ENCODE data around the gene DPEP3.

DPEP3 gene

DNA sequence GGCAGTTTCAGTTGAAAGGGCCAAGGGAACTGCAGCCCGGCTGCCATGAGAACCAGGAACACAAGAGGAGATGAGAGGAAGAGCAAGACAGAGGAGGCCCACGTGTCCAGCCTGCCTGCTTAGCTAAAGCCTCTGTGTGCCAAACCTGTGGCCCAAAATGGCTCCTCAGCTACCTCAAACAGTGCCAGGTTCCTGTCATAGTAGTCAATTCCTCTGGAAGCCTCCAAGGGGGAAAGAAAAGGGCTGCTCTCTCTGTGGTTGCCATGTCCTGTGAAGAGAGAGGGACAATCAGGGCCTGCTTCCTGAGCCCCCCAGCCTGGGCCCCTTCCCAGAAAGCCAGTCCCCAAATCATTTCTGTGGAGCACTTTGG, 17.0 kb downstream of the DPEP3 start:
- peaks cover 15% of the 10 kb centered on the region for H3K4me1 ChIP-seq (ENCODE audit: control insufficient read depth, insufficient read depth, low read length)
- H3K4me3 ChIP-seq (ENCODE audit: low read depth, low read length): no peak overlapping the region
- peaks cover 44% of the 10 kb centered on the region for H3K36me3 ChIP-seq (ENCODE audit: control insufficient read depth, insufficient read depth, low read length)

DNA sequence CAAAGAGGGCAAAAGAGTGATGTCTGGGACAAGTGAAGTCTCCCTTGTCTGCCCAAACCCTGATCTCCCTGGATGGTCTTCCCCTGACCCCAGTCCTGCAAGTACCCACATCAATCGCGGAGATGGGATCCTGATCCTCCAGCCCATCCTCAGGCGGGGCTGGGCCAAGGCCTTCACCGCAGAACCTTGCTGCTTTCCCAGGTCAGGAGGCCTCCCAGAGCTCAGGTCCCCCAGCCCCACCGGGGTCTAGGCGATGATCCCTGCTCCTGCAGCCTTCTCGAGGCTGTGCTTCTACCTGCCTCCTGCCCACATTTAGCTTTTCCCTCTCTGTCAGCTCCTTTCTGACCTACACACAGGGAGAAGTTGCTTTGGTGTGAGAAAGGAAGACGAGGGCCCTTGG, 18.2 kb downstream of the DPEP3 start:
- Histone ChIP-seq H3K9me3 (ENCODE audit: control insufficient read depth, insufficient read depth, low read length) (no peaks in the 10 kb centered on the region), H3K4me3 (ENCODE audit: low read depth, low read length) (no peak overlapping the region), H3K9ac (ENCODE audit: low read depth, low read length) (no peak overlapping the region), H3K27me3 (ENCODE audit: control insufficient read depth, insufficient read depth, low read length) (peaks cover under 1% of the 10 kb centered on the region), H3K4me1 (ENCODE audit: control insufficient read depth, insufficient read depth, low read length) (peaks cover 12% of the 10 kb centered on the region), H3K36me3 (ENCODE audit: control insufficient read depth, insufficient read depth, low read length) (peaks cover 49% of the 10 kb centered on the region)

More for the DNA sequence above, 17.0 kb downstream of the DPEP3 start:
- H3K9ac ChIP-seq (ENCODE audit: low read depth, low read length): no peak overlapping the region
- H3K27me3 ChIP-seq (ENCODE audit: control insufficient read depth, insufficient read depth, low read length): peaks cover 3% of the 10 kb centered on the region
- no peaks in the 10 kb centered on the region for H3K9me3 ChIP-seq (ENCODE audit: control insufficient read depth, insufficient read depth, low read length)

DNA sequence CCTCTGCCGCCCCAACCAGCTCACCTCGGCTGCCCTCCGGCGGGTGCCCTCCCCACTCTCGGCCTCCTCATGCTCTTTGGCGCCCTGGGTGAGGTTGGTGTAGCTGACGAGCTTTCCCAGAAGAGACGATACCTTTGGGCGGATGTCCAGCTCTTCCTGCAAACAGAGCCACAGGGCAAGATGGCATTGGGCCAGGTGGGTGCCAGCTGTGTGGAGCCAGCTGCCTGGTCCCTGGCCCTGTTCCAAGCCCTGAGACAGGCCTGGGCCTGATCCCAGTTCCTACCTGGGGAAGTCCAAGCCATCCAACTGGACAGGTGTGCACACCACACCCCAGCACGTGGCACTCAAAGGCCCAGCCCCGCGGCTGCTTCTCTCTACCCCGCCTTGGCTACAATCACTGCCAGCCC, 18.7 kb downstream of the DPEP3 start:
- Histone ChIP-seq H3K27me3 (ENCODE audit: control insufficient read depth, insufficient read depth, low read length) (no peaks in the 10 kb centered on the region), H3K36me3 (ENCODE audit: control insufficient read depth, insufficient read depth, low read length) (peaks cover 49% of the 10 kb centered on the region)

DNA sequence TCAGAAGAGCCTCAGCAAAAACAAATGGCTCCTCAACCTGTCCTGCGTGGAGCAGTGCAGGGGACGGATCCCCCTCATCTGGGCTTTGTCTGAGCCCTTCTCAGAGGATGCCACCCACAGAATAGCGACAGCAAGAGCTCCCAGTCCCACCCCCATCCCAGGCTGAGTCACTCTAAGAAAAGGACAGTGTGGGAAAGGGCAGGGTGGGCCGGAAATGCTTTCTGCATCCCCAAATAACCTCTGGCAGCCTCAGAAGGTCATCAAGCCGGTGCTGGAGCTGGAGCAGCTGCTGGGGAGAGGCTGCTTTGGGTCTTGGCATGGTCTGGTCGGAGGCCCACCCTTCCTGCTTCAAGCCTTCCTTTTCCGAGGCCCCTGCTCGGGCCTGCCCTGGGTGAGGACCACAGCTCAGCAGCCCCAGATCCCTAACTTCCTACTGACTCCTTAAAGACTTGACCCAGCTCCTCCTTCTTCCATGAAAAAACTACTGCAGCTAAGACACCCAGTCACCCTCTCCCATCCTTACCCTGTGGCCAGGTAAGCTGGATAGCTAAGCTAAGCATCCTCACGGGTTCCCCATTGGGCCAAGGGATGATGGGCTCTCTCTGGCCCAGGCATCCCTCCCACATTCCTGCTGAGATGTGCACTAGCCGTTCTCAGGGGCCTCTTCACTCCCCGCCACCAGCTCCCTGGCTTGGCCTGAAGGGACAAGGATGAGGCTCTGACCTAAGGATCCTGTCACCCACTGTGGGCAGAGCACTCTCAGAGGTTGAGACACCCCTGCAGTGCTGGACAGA, 20.6 kb downstream of the DPEP3 start:
- no peak overlapping the region for H3K9ac ChIP-seq (ENCODE audit: low read depth, low read length)
- H3K27me3 ChIP-seq (ENCODE audit: control insufficient read depth, insufficient read depth, low read length): no peaks in the 10 kb centered on the region
- no peaks in the 10 kb centered on the region for H3K4me1 ChIP-seq (ENCODE audit: control insufficient read depth, insufficient read depth, low read length)
- H3K4me3 ChIP-seq (ENCODE audit: low read depth, low read length): no peak overlapping the region
- H3K9me3 ChIP-seq (ENCODE audit: control insufficient read depth, insufficient read depth, low read length): no peaks in the 10 kb centered on the region
- peaks cover 51% of the 10 kb centered on the region for H3K36me3 ChIP-seq (ENCODE audit: control insufficient read depth, insufficient read depth, low read length)

More for the DNA sequence above, 18.7 kb downstream of the DPEP3 start:
- H3K4me3 ChIP-seq (ENCODE audit: low read depth, low read length): no peak overlapping the region
- H3K9me3 ChIP-seq (ENCODE audit: control insufficient read depth, insufficient read depth, low read length): no peaks in the 10 kb centered on the region
- peaks cover 7% of the 10 kb centered on the region for H3K4me1 ChIP-seq (ENCODE audit: control insufficient read depth, insufficient read depth, low read length)
- H3K9ac ChIP-seq (ENCODE audit: low read depth, low read length): no peak overlapping the region

DNA sequence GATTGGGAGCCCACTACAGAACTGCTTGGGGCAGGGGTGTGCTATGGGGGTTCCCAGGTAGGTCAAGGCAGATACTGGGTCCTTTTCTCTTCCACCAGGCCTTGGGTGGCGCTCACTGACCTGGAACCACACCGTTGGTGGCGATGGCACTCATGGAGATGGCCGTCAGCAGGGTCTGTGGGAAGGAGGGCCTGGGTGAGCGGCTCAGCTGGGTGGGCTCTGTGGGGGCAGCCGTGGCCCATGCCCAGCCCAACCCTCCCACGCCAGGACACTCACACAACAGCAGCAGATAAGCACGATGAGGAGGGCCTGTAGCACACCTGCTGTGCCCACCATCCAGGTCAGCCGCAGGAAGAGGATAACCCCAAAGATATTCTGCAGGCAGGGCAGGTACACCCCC, 22.7 kb downstream of the DPEP3 start:
- H3K4me1 ChIP-seq (ENCODE audit: control insufficient read depth, insufficient read depth, low read length): no peaks in the 10 kb centered on the region
- H3K36me3 ChIP-seq (ENCODE audit: control insufficient read depth, insufficient read depth, low read length): peaks cover 59% of the 10 kb centered on the region
- no peak overlapping the region for H3K4me3 ChIP-seq (ENCODE audit: low read depth, low read length)
- H3K9me3 ChIP-seq (ENCODE audit: control insufficient read depth, insufficient read depth, low read length): no peaks in the 10 kb centered on the region
- H3K27me3 ChIP-seq (ENCODE audit: control insufficient read depth, insufficient read depth, low read length): no peaks in the 10 kb centered on the region
- no peak overlapping the region for H3K9ac ChIP-seq (ENCODE audit: low read depth, low read length)

DNA sequence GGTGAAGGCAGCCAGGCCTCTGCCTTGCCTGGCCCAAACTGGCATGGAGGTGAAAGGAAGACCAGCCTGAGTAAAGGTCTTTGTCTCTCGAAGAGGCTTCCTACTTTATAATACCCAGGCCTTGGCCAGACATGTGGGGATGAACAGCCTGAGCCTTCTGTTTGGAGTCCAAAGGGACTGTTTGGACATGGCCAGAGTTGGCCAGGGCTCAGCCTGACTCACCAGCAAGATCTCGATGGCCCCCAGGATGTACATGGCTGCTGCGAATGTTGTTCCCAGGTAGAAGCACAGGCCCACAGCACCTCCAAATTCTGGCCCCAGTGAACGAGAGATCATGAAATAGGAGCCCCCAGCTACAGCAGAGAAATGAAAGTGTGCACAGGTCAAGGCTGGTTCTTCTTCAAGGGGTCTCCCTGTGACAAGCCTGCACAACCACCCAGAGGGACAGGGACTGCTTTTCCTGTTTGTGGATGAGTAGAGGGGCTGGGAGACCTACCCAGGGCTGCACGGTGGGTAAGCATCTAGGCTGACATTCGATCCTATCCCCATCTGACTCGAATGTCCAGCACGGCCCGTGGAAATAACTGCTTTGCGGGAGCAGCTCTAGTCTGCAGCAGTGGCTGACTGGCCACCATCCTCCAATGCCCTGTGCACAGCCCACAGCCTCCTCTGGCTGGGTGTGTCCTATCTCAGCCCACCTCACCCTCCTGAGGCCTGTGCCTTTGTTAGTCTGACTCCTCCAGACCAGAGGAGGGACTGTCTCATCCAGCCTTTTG, 25.7 kb downstream of the DPEP3 start:
- peaks cover 50% of the 10 kb centered on the region for H3K36me3 ChIP-seq (ENCODE audit: control insufficient read depth, insufficient read depth, low read length)

DNA sequence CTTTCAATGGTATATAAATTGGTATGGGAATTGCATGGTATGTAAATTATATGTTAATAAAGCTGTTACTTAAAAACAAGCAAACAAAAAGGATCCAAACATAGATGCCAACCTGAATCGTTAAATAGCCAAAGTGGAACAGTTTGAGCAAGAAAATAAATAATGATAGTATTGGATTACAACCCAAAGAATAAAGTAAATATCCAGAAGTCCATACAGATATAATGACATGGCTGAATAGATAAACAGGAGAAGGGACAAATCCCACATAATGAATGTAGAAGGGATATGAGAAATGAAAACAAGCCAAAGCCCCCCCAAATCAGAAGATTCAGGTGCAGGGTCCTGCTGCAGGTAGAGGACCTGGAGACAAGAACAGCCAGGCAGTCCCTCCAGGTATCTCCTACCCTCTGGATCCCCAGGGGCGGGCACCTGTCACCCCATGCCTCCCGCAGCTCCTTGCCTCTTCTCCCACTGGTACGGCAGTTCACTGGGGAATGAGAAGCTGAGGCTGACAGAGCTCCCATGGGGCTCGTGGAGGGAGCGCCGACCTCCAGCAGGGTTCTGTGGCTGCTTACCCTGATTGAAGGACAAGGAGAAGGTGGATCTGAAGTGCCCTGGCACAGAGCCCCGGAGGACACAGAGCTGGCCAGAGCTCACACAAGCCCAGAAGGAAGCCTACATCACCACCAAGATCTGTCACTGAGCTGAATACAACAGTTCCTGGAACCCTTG, 26.5 kb downstream of the DPEP3 start:
- no peaks in the 10 kb centered on the region for H3K4me1 ChIP-seq (ENCODE audit: control insufficient read depth, insufficient read depth, low read length)
- H3K4me3 ChIP-seq (ENCODE audit: low read depth, low read length): no peak overlapping the region
- no peaks in the 10 kb centered on the region for H3K27me3 ChIP-seq (ENCODE audit: control insufficient read depth, insufficient read depth, low read length)
- H3K36me3 ChIP-seq (ENCODE audit: control insufficient read depth, insufficient read depth, low read length): peaks cover 47% of the 10 kb centered on the region
- no peak overlapping the region for H3K9ac ChIP-seq (ENCODE audit: low read depth, low read length)
- no peaks in the 10 kb centered on the region for H3K9me3 ChIP-seq (ENCODE audit: control insufficient read depth, insufficient read depth, low read length)

More for the DNA sequence above, 25.7 kb downstream of the DPEP3 start:
- H3K4me3 ChIP-seq (ENCODE audit: low read depth, low read length): no peak overlapping the region
- H3K27me3 ChIP-seq (ENCODE audit: control insufficient read depth, insufficient read depth, low read length): no peaks in the 10 kb centered on the region
- H3K4me1 ChIP-seq (ENCODE audit: control insufficient read depth, insufficient read depth, low read length): no peaks in the 10 kb centered on the region
- no peak overlapping the region for H3K9ac ChIP-seq (ENCODE audit: low read depth, low read length)
- no peaks in the 10 kb centered on the region for H3K9me3 ChIP-seq (ENCODE audit: control insufficient read depth, insufficient read depth, low read length)

DNA sequence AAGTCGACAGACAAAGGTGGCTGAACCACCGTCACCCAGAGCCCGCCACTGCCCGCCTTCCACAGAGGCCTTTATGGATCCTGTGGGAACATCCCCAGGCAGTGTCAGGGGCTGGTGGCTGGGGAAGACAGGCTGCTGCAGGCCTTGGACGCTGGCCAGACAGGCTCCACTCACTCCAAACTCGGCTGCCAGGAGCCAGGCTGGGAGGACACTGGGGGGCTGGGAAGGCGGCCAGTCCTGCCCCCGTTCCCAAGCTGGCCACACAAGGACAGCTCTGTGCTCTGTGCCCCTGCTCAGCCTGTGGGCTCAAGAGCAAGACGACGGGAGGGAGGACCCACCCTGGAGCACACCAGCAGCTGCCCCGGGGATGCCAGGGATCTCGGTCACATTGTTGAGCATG, 28.8 kb downstream of the DPEP3 start:
- no peaks in the 10 kb centered on the region for H3K27me3 ChIP-seq (ENCODE audit: control insufficient read depth, insufficient read depth, low read length)
- no peak overlapping the region for H3K9ac ChIP-seq (ENCODE audit: low read depth, low read length)
- no peaks in the 10 kb centered on the region for H3K9me3 ChIP-seq (ENCODE audit: control insufficient read depth, insufficient read depth, low read length)
- H3K36me3 ChIP-seq (ENCODE audit: control insufficient read depth, insufficient read depth, low read length): peaks cover 58% of the 10 kb centered on the region
- H3K4me1 ChIP-seq (ENCODE audit: control insufficient read depth, insufficient read depth, low read length): no peaks in the 10 kb centered on the region
- no peak overlapping the region for H3K4me3 ChIP-seq (ENCODE audit: low read depth, low read length)

DNA sequence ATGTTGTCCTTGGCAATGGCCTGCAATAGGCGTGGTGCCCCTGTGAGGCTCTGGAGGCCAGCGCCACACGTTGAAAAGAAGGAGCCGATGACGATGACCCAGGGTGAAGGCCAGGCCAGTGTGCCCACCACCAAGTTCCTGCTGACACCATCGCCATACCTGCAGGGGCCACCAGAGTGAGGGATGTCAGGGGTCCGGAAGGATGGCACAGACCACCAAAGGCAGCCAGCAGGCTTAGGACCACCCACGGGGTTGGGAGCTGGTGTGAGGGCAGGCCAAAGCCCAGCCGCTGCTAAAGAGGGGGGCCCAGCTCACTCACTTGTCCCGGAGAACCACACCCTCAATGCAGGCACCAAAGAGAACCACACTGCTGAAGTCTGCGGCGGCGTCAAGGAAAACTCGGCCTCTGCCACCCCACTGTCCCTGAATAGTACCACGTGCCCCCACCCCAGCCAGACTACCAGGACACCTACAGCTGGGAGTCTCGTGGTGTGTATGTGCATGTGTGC, 29.9 kb downstream of the DPEP3 start:
- H3K27me3 ChIP-seq (ENCODE audit: control insufficient read depth, insufficient read depth, low read length): no peaks in the 10 kb centered on the region

DNA sequence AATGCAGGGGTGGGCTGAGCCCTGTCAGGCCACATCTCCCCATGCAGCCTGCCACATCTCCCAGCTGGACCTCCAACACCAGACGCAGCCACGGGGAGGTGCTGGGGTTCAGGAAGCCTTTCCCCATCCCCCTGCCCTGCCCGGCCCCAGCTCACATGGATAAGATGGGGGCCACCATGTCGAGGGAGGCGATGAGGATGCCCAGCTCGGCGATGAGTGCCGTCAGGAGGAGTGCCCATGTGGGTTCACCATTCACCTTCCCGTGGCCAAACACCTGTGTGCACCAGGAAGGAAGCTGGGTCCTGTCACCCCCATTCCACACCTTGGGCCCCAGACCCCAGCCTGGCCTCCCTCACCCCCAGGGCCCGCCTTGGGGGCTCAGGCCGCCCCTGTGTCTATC, 30.7 kb downstream of the DPEP3 start:
- Histone ChIP-seq H3K9ac (ENCODE audit: low read depth, low read length) (no peak overlapping the region), H3K4me3 (ENCODE audit: low read depth, low read length) (no peak overlapping the region), H3K4me1 (ENCODE audit: control insufficient read depth, insufficient read depth, low read length) (no peaks in the 10 kb centered on the region), H3K9me3 (ENCODE audit: control insufficient read depth, insufficient read depth, low read length) (no peaks in the 10 kb centered on the region), H3K27me3 (ENCODE audit: control insufficient read depth, insufficient read depth, low read length) (no peaks in the 10 kb centered on the region), H3K36me3 (ENCODE audit: control insufficient read depth, insufficient read depth, low read length) (peaks cover 67% of the 10 kb centered on the region)

More for the DNA sequence above, 29.9 kb downstream of the DPEP3 start:
- Histone ChIP-seq H3K9me3 (ENCODE audit: control insufficient read depth, insufficient read depth, low read length) (no peaks in the 10 kb centered on the region), H3K9ac (ENCODE audit: low read depth, low read length) (no peak overlapping the region), H3K4me1 (ENCODE audit: control insufficient read depth, insufficient read depth, low read length) (no peaks in the 10 kb centered on the region), H3K4me3 (ENCODE audit: low read depth, low read length) (no peak overlapping the region), H3K36me3 (ENCODE audit: control insufficient read depth, insufficient read depth, low read length) (peaks cover 66% of the 10 kb centered on the region)

DNA sequence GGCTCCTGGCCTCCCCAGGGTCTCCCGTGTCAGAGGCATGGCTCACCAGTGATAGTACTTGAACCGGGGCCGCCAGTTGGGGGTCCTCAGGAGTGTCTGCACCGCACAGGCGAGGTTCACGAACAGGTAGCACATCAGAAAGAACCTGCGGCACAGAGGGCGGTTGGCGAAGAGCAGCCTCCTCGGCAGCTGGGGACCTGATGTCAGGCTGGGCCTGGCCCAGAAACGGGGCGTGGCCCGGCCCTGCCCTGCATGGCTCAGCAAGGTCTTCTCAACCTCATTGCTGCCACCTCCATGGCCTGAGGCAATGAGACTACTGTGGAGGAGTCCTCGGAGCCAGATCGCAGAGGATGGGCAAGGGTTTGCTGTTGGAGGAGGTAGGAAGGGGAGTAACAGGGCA, 32.3 kb downstream of the DPEP3 start:
- Histone ChIP-seq H3K36me3 (ENCODE audit: control insufficient read depth, insufficient read depth, low read length) (peaks cover 59% of the 10 kb centered on the region), H3K27me3 (ENCODE audit: control insufficient read depth, insufficient read depth, low read length) (no peaks in the 10 kb centered on the region)

More for the DNA sequence above, 32.3 kb downstream of the DPEP3 start:
- H3K4me1 ChIP-seq (ENCODE audit: control insufficient read depth, insufficient read depth, low read length): no peaks in the 10 kb centered on the region
- H3K9me3 ChIP-seq (ENCODE audit: control insufficient read depth, insufficient read depth, low read length): no peaks in the 10 kb centered on the region
- H3K9ac ChIP-seq (ENCODE audit: low read depth, low read length): no peak overlapping the region
- H3K4me3 ChIP-seq (ENCODE audit: low read depth, low read length): no peak overlapping the region
